Measurements from ENCODE around the gene ASAP2.

The ASAP2 gene

DNA sequence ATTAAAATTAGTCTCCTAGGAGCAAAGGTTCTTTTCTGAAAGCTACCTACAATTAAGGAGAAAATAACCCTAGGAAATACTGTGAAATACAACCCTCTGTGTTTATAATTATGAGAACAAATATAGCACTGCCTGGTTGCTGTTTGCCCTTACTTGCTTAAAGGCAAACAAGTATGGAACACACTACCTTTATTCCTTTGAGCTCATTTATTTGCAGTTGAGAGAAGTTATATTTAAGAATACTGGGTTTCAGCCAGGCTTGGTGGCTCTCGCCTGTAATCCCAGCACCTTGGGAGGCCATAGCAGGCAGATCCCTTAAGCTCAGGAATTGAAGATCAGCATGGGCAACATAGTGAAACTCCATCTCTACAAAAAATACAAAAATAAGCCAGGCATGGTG lies 244.6 kb downstream of the ASAP2 start:
- TF ChIP-seq CTCF (IDR thresholded peaks at IDR 0.05) = no peak
